HCT116 (cell line): ENCODE measurements around the gene CD68. TPM values are rescaled to one million over a fixed set of nuclear protein-coding genes. Genes with fewer than 3 reads are reported as not detected.

Source experiments
- ATAC-seq: fragments of 200-7000 bp; cut with Tn5 transposase; 2 replicates; pipeline ENCODE4 v1.9.1; 2020; ENCODE audit warnings: mild to moderate bottlenecking, moderate library complexity
- BruUV-seq: library from RNA; stranded (reverse); fragments of 400-500 nt; replicated peaks from 2 replicates; lab custom pipeline; 2021; lab: Mats Ljungman, UMichigan
- CTCF ChIA-PET: fragments of 300-600 bp; sonication (Branson Sonifier 250); formaldehyde crosslinking; loops from one replicate; lab custom pipeline; 2021; ENCODE audit warnings: antibody characterized with exemption; lab: Charles Lee
- POLR2A ChIA-PET: fragments of 300-600, 350-600 bp; sonication (Branson Sonifier 250); formaldehyde crosslinking; loops from one replicate; lab custom pipeline; 2021; ENCODE audit warnings: antibody characterized with exemption; lab: Charles Lee
- RAD21 ChIA-PET, 2 experiments: fragments of 300-600 bp; sonication (Branson Sonifier 250); formaldehyde crosslinking; loops; one replicate each; lab custom pipeline; 2023; ENCODE audit warnings: low total read pairs in 2 of 2; ENCODE audit not compliant: uncharacterized antibody in 2 of 2, unreplicated experiment in 2 of 2, low non-redundant PET in 1 of 2; lab: Charles Lee
- DNase-seq: peaks from one replicate; pipeline ENCODE4 v3.0.0-alpha.2; 2010; ENCODE audit warnings: low read depth, low spot score
- H2AFZ ChIP-seq: fragments of 200-600 bp; shearing (Covaris generic), sonication (generic); 2 replicates; pipeline ENCODE4 v1.6.1; 2017; ENCODE audit warnings: low read depth, mixed run types, mixed read lengths, antibody characterized with exemption, low read length; ENCODE audit not compliant: poor library complexity, severe bottlenecking
- H3K27ac ChIP-seq: 2 replicates; pipeline ENCODE4 v1.5.1; 2012; ENCODE audit warnings: low read depth, low read length
- H3K27me3 ChIP-seq: fragments of 200-600 bp; sonication (generic); 2 replicates; pipeline ENCODE4 v1.6.1; 2016; ENCODE audit warnings: mixed run types, low read length, mixed read lengths; ENCODE audit not compliant: insufficient read depth
- H3K36me3 ChIP-seq, 2 experiments: fragments of 200-500 bp in 1 of 2; fragments of 200-600 bp in 1 of 2; sonication (Bioruptor generic) in 1 of 2; sonication (generic) in 1 of 2; 2 replicates each; pipeline versions ENCODE4 v1.5.1 to v1.6.1; 2014 to 2016; ENCODE audit warnings: low read length in 2 of 2, inconsistent platforms in 1 of 2, mixed read lengths in 1 of 2, mixed run types in 1 of 2; ENCODE audit not compliant: insufficient read depth in 2 of 2, control insufficient read depth in 1 of 2
- H3K4me1 ChIP-seq, 2 experiments: fragments of 200-600 bp in 1 of 2; sonication (generic) in 1 of 2; 2 replicates each; pipeline versions ENCODE4 v1.5.1 to v1.6.1; 2012 to 2017; ENCODE audit warnings: low read length in 2 of 2, inconsistent platforms in 1 of 2, mild to moderate bottlenecking in 1 of 2, mixed read lengths in 1 of 2, mixed run types in 1 of 2, moderate library complexity in 1 of 2; ENCODE audit not compliant: insufficient read depth in 2 of 2, control insufficient read depth in 1 of 2
- H3K4me2 ChIP-seq: fragments of 200-600 bp; sonication (generic); 2 replicates; pipeline ENCODE4 v1.6.1; 2017; ENCODE audit warnings: mixed run types, low read length, mixed read lengths
- H3K4me3 ChIP-seq, 2 experiments: fragments of 200-600 bp in 1 of 2; sonication (generic) in 1 of 2; replicated peaks in 1 of 2; 2 replicates each; pipeline ENCODE4 v1.5.1; 2011 to 2016; ENCODE audit warnings: low read length in 2 of 2, control low read depth in 1 of 2, low read depth in 1 of 2, mild to moderate bottlenecking in 1 of 2, mixed read lengths in 1 of 2, mixed run types in 1 of 2
- H3K79me2 ChIP-seq: fragments of 200-600 bp; sonication (generic); 2 replicates; pipeline ENCODE4 v1.6.1; 2017; ENCODE audit warnings: mild to moderate bottlenecking, mixed run types, low read length, moderate library complexity, mixed read lengths; ENCODE audit not compliant: insufficient read depth
- H3K9ac ChIP-seq: fragments of 200-600 bp; sonication (generic); 2 replicates; pipeline ENCODE4 v1.6.1; 2016; ENCODE audit warnings: low read length, mixed read lengths
- H3K9me2 ChIP-seq: fragments of 200-600 bp; sonication (generic), shearing (Covaris generic); 2 replicates; pipeline ENCODE4 v1.6.1; 2017; ENCODE audit warnings: mixed run types, mild to moderate bottlenecking, moderate library complexity; ENCODE audit not compliant: insufficient read depth
- H3K9me3 ChIP-seq, 2 experiments: fragments of 200-500 bp in 1 of 2; fragments of 200-600 bp in 1 of 2; sonication (Bioruptor generic) in 1 of 2; sonication (generic) in 1 of 2; 2 replicates each; pipeline ENCODE4 v1.6.1; 2014 to 2017; ENCODE audit warnings: low read length in 2 of 2, mixed read lengths in 2 of 2, inconsistent platforms in 1 of 2, low read depth in 1 of 2, mild to moderate bottlenecking in 1 of 2, mixed run types in 1 of 2, moderate library complexity in 1 of 2; ENCODE audit not compliant: control insufficient read depth in 1 of 2, insufficient read depth in 1 of 2
- H4K20me1 ChIP-seq: fragments of 200-600 bp; sonication (generic), shearing (Covaris generic); 2 replicates; pipeline ENCODE4 v1.6.1; 2017; ENCODE audit warnings: mixed run types, mild to moderate bottlenecking, moderate library complexity; ENCODE audit not compliant: insufficient read depth
- CBX3 ChIP-seq: IDR thresholded peaks from 2 replicates; pipeline ENCODE4 v1.6.1; 2012; ENCODE audit warnings: low read depth
- CEBPB ChIP-seq: IDR thresholded peaks from 2 replicates; pipeline ENCODE4 v1.6.1; 2012; ENCODE audit warnings: low read depth
- EGR1 ChIP-seq: IDR thresholded peaks from 2 replicates; pipeline ENCODE4 v1.6.1; 2012; ENCODE audit warnings: low read depth
- ELF1 ChIP-seq: IDR thresholded peaks from 2 replicates; pipeline ENCODE4 v1.6.1; 2012; ENCODE audit warnings: low read depth, borderline replicate concordance
- EZH2 ChIP-seq: fragments of 200-600 bp; sonication (generic); IDR thresholded peaks from 2 replicates; pipeline ENCODE4 v1.6.1; 2017; ENCODE audit warnings: antibody characterized with exemption, mixed run types
- JUND ChIP-seq: IDR thresholded peaks from 2 replicates; pipeline ENCODE4 v1.6.1; 2012
- POLR2A ChIP-seq: IDR thresholded peaks from 2 replicates; pipeline ENCODE4 v1.7.0; 2011; ENCODE audit warnings: borderline replicate concordance; ENCODE audit not compliant: insufficient read depth, insufficient read length; ENCODE audit errors: extremely low read depth
- POLR2AphosphoS5 ChIP-seq: IDR thresholded peaks from 2 replicates; pipeline ENCODE4 v1.6.1; 2011; ENCODE audit warnings: mild to moderate bottlenecking, low read depth, low read length, moderate library complexity
- SIN3A ChIP-seq: IDR thresholded peaks from 2 replicates; pipeline ENCODE4 v1.6.1; 2012; ENCODE audit warnings: low read depth
- SP1 ChIP-seq: IDR thresholded peaks from 2 replicates; pipeline ENCODE4 v1.6.1; 2012; ENCODE audit warnings: low read depth
- TCF7L2 ChIP-seq: IDR thresholded peaks from 2 replicates; pipeline ENCODE4 v1.7.0; 2011; ENCODE audit warnings: borderline replicate concordance, inconsistent platforms; ENCODE audit not compliant: insufficient read depth, insufficient read length; ENCODE audit errors: extremely low read depth
- ZFX ChIP-seq: fragments of 450-650 bp; IDR thresholded peaks from 2 replicates; pipeline ENCODE4 v1.6.1; 2017
- intact Hi-C: fragments of 100-400 bp; cut with micrococcal nuclease; formaldehyde crosslinking; loops from 2 replicates; pipeline ENCODE4 v1.10.0; 2022
- total RNA-seq: library from RNA; stranded (reverse); gene quantifications from one replicate; pipeline ENCODE4 v1.2.1, GENCODE V29; 2021; ENCODE audit not compliant: unreplicated experiment
- TF ChIP-seq, protein P1 (sequence below): IDR thresholded peaks from 2 replicates; pipeline ENCODE4 v1.6.1; 2012
- TF ChIP-seq, protein P2 (sequence below): IDR thresholded peaks from 2 replicates; pipeline ENCODE4 v1.6.1; 2011; ENCODE audit warnings: mild to moderate bottlenecking, low read length, moderate library complexity; ENCODE audit not compliant: insufficient replicate concordance; ENCODE audit errors: extremely low read depth
- TF ChIP-seq, protein P3 (sequence below), 3 experiments: fragments of 200-600 bp in 1 of 3; sonication (generic) in 1 of 3; IDR thresholded peaks in 2 of 3; conservative IDR thresholded peaks in 1 of 3; 2 replicates each; pipeline ENCODE4 v1.5.1; 2012 to 2017; ENCODE audit warnings: low read depth in 2 of 3, low read length in 2 of 3, antibody characterized with exemption in 1 of 3, borderline replicate concordance in 1 of 3, control low read depth in 1 of 3, mild to moderate bottlenecking in 1 of 3, mixed read lengths in 1 of 3, mixed run types in 1 of 3, moderate library complexity in 1 of 3; ENCODE audit not compliant: insufficient read depth in 1 of 3
- TF ChIP-seq, protein P4 (sequence below): IDR thresholded peaks from 2 replicates; pipeline ENCODE4 v1.6.1; 2012; ENCODE audit warnings: low read depth
- TF ChIP-seq, protein P5 (sequence below): IDR thresholded peaks from 2 replicates; pipeline ENCODE4 v1.6.1; 2012

CD68 gene
- total RNA-seq, 1 experiment from 2014 or later, result 7.0 TPM

DNA sequence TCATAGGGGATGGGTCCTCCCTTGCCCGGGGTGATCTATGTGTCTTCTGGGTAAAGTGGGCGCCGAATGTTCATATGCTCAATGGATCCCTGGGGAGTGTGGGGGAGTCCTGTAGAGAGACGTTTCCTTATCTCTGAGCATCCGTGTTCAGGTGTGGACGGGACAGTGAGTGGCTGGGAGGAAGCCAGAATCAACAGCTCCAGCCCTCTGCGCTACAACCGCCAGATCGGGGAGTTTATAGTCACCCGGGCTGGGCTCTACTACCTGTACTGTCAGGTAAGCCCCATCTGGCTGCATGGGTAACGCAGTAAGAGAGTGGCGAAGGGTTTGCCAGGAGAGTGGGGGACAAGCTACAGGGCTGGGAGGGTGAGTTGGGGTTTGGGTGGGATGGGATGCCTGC lies 22.8 kb upstream of the CD68 start:
- Histone ChIP-seq H3K79me2 (peaks cover 4% of the 10 kb centered on the region; the same call in 1 of the 2 replicates), H3K4me1 (peaks cover 20 to 41% of the 10 kb centered on the region in 2 experiments), H3K9me3 (no peaks in the 10 kb centered on the region), H3K4me2 (no peak overlapping the region), H4K20me1 (no peaks in the 10 kb centered on the region), H3K9ac (no peak overlapping the region), H3K9me2 (no peaks in the 10 kb centered on the region), H3K27me3 (no peaks in the 10 kb centered on the region), H2AFZ (no peak overlapping the region), H3K36me3 (no peaks in the 10 kb centered on the region), H3K27ac (no peak overlapping the region), H3K4me3 (no peak overlapping the region)
- ChIA-PET POLR2A (no interaction called here), CTCF (no interaction called here), RAD21 (no interaction called here)
- DNase-seq (no peak), ATAC-seq (no peak)
- BruUV-seq, result no TSS peak
- intact Hi-C loops, result no loop called here
- no peak for TF ChIP-seq EGR1
- no peak for TF ChIP-seq POLR2A
- no peak for TF ChIP-seq ELF1
- TF ChIP-seq SP1, result no peak
- TF ChIP-seq, protein P1, sequence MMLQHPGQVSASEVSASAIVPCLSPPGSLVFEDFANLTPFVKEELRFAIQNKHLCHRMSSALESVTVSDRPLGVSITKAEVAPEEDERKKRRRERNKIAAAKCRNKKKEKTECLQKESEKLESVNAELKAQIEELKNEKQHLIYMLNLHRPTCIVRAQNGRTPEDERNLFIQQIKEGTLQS, result no peak
- no peak for TF ChIP-seq SIN3A
- TF ChIP-seq EZH2, result no peak
- TF ChIP-seq POLR2AphosphoS5, result no peak
- TF ChIP-seq ZFX, result no peak
- TF ChIP-seq, protein P2, sequence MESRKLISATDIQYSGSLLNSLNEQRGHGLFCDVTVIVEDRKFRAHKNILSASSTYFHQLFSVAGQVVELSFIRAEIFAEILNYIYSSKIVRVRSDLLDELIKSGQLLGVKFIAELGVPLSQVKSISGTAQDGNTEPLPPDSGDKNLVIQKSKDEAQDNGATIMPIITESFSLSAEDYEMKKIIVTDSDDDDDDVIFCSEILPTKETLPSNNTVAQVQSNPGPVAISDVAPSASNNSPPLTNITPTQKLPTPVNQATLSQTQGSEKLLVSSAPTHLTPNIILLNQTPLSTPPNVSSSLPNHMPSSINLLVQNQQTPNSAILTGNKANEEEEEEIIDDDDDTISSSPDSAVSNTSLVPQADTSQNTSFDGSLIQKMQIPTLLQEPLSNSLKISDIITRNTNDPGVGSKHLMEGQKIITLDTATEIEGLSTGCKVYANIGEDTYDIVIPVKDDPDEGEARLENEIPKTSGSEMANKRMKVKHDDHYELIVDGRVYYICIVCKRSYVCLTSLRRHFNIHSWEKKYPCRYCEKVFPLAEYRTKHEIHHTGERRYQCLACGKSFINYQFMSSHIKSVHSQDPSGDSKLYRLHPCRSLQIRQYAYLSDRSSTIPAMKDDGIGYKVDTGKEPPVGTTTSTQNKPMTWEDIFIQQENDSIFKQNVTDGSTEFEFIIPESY, result no peak
- no peak for TF ChIP-seq CEBPB
- TF ChIP-seq TCF7L2, result no peak
- TF ChIP-seq, protein P3, sequence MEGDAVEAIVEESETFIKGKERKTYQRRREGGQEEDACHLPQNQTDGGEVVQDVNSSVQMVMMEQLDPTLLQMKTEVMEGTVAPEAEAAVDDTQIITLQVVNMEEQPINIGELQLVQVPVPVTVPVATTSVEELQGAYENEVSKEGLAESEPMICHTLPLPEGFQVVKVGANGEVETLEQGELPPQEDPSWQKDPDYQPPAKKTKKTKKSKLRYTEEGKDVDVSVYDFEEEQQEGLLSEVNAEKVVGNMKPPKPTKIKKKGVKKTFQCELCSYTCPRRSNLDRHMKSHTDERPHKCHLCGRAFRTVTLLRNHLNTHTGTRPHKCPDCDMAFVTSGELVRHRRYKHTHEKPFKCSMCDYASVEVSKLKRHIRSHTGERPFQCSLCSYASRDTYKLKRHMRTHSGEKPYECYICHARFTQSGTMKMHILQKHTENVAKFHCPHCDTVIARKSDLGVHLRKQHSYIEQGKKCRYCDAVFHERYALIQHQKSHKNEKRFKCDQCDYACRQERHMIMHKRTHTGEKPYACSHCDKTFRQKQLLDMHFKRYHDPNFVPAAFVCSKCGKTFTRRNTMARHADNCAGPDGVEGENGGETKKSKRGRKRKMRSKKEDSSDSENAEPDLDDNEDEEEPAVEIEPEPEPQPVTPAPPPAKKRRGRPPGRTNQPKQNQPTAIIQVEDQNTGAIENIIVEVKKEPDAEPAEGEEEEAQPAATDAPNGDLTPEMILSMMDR (IDR thresholded peaks at IDR 0.05 in 2 of 3, conservative IDR thresholded peaks at IDR 0.05 in 1 of 3; ENCODE audit: borderline replicate concordance in 1 of 3, insufficient read depth in 1 of 3, low read depth in 2 of 3, low read length in 2 of 3), result no peak
- TF ChIP-seq, protein P4, sequence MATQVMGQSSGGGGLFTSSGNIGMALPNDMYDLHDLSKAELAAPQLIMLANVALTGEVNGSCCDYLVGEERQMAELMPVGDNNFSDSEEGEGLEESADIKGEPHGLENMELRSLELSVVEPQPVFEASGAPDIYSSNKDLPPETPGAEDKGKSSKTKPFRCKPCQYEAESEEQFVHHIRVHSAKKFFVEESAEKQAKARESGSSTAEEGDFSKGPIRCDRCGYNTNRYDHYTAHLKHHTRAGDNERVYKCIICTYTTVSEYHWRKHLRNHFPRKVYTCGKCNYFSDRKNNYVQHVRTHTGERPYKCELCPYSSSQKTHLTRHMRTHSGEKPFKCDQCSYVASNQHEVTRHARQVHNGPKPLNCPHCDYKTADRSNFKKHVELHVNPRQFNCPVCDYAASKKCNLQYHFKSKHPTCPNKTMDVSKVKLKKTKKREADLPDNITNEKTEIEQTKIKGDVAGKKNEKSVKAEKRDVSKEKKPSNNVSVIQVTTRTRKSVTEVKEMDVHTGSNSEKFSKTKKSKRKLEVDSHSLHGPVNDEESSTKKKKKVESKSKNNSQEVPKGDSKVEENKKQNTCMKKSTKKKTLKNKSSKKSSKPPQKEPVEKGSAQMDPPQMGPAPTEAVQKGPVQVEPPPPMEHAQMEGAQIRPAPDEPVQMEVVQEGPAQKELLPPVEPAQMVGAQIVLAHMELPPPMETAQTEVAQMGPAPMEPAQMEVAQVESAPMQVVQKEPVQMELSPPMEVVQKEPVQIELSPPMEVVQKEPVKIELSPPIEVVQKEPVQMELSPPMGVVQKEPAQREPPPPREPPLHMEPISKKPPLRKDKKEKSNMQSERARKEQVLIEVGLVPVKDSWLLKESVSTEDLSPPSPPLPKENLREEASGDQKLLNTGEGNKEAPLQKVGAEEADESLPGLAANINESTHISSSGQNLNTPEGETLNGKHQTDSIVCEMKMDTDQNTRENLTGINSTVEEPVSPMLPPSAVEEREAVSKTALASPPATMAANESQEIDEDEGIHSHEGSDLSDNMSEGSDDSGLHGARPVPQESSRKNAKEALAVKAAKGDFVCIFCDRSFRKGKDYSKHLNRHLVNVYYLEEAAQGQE, result no peak
- TF ChIP-seq JUND, result no peak
- TF ChIP-seq, protein P5, sequence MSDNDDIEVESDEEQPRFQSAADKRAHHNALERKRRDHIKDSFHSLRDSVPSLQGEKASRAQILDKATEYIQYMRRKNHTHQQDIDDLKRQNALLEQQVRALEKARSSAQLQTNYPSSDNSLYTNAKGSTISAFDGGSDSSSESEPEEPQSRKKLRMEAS, result no peak
- TF ChIP-seq CBX3, result no peak
